Subcutaneous abdominal adipose tissue (tissue), 5 donors: ENCODE measurements around the gene SLIT3.

ENCODE experiments used
- H3K27ac ChIP-seq: one replicate; pipeline ENCODE4 v1.7.0; 2013; ENCODE audit warnings: low read depth, mild to moderate bottlenecking, inconsistent platforms, low read length, moderate library complexity
- H3K27me3 ChIP-seq, 5 donors: one replicate each; pipeline ENCODE4 v1.7.0; 2013; ENCODE audit warnings: low read length in 5 of 5, inconsistent platforms in 1 of 5; ENCODE audit not compliant: control insufficient read depth in 5 of 5, insufficient read depth in 4 of 5
- H3K36me3 ChIP-seq, 5 donors: one replicate each; pipeline ENCODE4 v1.7.0; 2013; ENCODE audit warnings: low read length in 5 of 5; ENCODE audit not compliant: control insufficient read depth in 5 of 5, insufficient read depth in 5 of 5
- H3K4me1 ChIP-seq, 5 donors: one replicate each; pipeline ENCODE4 v1.7.0; 2013; ENCODE audit warnings: low read length in 5 of 5, mild to moderate bottlenecking in 3 of 5, moderate library complexity in 1 of 5; ENCODE audit not compliant: control insufficient read depth in 5 of 5, insufficient read depth in 5 of 5
- H3K4me3 ChIP-seq, 5 donors: one replicate each; pipeline ENCODE4 v1.7.0; 2013; ENCODE audit warnings: low read length in 5 of 5, low read depth in 1 of 5
- H3K9ac ChIP-seq, 5 donors: one replicate each; pipeline ENCODE4 v1.7.0; 2013; ENCODE audit warnings: low read length in 5 of 5, mild to moderate bottlenecking in 4 of 5, moderate library complexity in 3 of 5
- H3K9me3 ChIP-seq, 5 donors: one replicate each; pipeline ENCODE4 v1.7.0; 2013; ENCODE audit warnings: low read length in 5 of 5; ENCODE audit not compliant: control insufficient read depth in 5 of 5
- donor health status: healthy.
- donor health status: healthy.
- donor health status: healthy.
- donor health status: healthy.
- donor health status: healthy.

The SLIT3 gene

DNA sequence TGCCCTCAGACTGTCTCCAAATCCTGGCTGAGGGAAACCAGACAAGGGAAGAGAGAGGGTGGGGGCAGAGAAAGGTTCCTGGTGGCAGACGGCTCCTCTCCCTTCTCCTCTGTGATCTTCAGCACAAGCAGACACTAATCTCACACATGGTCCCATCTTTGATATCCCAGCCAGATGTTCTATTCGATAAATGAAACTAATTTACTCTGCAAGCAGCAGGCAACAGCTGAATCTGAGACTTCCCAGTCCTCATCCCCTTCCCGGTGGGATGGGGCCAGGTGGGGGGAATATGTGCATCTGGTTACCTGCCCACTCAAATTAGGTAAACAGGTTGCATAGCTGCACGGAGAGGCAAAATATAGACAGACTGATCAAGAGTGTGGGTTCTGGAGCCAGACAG, 512.8 kb downstream of the SLIT3 start:
- no peak overlapping the region for H3K9ac ChIP-seq
- no peak overlapping the region for H3K27ac ChIP-seq
- H3K36me3 ChIP-seq = peaks cover 0 to 38% (median 13%) of the 10 kb centered on the region in 5 donors

DNA sequence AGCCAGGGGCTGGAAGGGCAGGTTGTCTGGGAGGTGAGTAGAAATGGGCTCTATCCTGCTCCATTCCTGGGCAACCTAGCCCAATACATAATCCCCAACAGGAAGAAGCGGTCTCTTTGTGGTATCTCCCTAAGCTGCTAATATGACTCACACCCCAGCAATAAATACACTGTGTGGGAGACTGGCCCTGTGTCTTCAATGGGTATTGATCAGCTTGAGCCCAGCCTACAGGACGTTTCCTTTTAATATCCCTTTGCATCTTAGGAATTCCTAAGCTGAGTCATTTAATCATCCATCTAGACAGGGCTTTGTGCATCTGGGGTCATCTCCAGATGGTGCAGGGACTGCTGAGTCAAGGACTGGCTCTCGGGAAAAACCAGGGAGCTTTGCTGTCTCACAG, 514.8 kb downstream of the SLIT3 start:
- Histone ChIP-seq H3K9me3 (no peaks in the 10 kb centered on the region), H3K4me1 (no peaks in the 10 kb centered on the region), H3K27ac (no peak overlapping the region), H3K4me3 (no peak overlapping the region), H3K27me3 (no peaks in the 10 kb centered on the region), H3K36me3 (peaks cover 0 to 39% (median 21%) of the 10 kb centered on the region in 5 donors), H3K9ac (no peak overlapping the region)

More for the DNA sequence above, 512.8 kb downstream of the SLIT3 start:
- Histone ChIP-seq H3K9me3 (no peaks in the 10 kb centered on the region), H3K4me3 (no peak overlapping the region), H3K4me1 (no peaks in the 10 kb centered on the region), H3K27me3 (no peaks in the 10 kb centered on the region)

DNA sequence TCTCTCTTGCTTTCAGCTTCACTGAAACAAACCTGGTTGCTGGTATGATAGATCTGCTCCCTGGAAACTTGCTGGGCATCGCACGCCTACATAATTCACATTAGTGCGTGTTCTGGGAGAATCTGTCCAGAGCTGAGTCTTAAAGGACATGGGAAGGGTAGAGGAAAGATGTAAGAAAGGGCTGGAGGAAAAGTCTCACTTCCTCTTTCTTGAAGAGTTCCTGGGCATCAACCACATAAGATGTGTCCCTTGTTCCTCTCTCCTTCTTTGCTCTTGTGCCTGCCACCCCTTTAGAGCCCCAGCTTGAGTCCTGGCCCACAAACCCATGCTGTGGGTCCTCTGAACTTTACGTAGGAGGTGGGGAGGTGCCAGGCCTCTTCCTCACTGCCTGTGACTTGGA, 516.5 kb downstream of the SLIT3 start:
- H3K27ac ChIP-seq = no peak overlapping the region
- peaks cover 0 to 40% (median 21%) of the 10 kb centered on the region in 5 donors for H3K36me3 ChIP-seq
- H3K27me3 ChIP-seq = no peaks in the 10 kb centered on the region
- no peak overlapping the region for H3K9ac ChIP-seq
- no peaks in the 10 kb centered on the region for H3K4me1 ChIP-seq
- H3K4me3 ChIP-seq = no peak overlapping the region
- no peaks in the 10 kb centered on the region for H3K9me3 ChIP-seq

DNA sequence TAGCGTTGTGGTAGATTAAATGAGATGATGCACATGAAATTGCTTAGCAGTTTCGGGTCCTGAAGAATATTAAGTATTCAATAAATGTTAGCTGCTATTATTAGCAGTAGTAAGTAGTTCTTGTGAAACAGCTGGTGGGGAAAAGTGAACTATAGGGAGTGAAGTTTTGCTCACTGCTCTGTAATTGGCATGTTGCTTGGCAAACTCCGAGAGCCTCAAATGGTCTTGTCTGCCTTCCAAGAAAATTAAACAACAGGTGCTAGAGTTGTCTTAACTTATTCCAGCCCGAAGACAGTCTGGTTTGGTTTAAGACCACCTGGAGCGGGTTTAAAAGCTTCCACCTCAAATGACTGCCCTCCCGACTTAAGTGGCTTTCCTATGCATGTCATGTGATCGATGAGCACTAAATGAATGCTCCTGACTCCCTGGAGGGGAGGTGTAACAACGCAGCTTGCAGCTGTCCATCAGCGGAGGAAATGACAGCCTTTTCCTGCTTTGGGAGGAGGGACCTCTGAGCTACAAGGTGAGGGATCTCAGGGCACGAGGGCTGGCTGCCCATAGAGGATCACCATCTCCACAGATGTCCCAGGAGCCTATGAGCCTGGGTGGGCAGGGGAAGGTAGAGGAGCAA, 518.9 kb downstream of the SLIT3 start:
- Histone ChIP-seq H3K27ac (no peak overlapping the region), H3K36me3 (peaks cover 0 to 55% (median 24%) of the 10 kb centered on the region in 5 donors), H3K9me3 (no peaks in the 10 kb centered on the region), H3K9ac (no peak overlapping the region), H3K4me1 (no peaks in the 10 kb centered on the region), H3K4me3 (no peak overlapping the region), H3K27me3 (no peaks in the 10 kb centered on the region)

GRCh38 chr5:168780888-168781287, 520.1 kb downstream of the SLIT3 start:
- Histone ChIP-seq H3K9me3 (no peaks in the 10 kb centered on the region), H3K4me3 (no peak overlapping the region), H3K27ac (no peak overlapping the region), H3K36me3 (peaks cover 0 to 51% (median 23%) of the 10 kb centered on the region in 5 donors), H3K4me1 (no peaks in the 10 kb centered on the region), H3K27me3 (no peaks in the 10 kb centered on the region), H3K9ac (no peak overlapping the region)

GRCh38 chr5:168779333-168779732, 521.6 kb downstream of the SLIT3 start:
- H3K27ac ChIP-seq = no peak overlapping the region
- H3K9ac ChIP-seq = no peak overlapping the region
- H3K4me1 ChIP-seq = no peaks in the 10 kb centered on the region
- H3K4me3 ChIP-seq = no peak overlapping the region
- H3K9me3 ChIP-seq = no peaks in the 10 kb centered on the region
- H3K27me3 ChIP-seq = no peaks in the 10 kb centered on the region
- peaks cover 0 to 44% (median 15%) of the 10 kb centered on the region in 5 donors for H3K36me3 ChIP-seq

GRCh38 chr5:168778536-168778935, 522.4 kb downstream of the SLIT3 start:
- H3K27me3 ChIP-seq = no peaks in the 10 kb centered on the region
- no peak overlapping the region for H3K9ac ChIP-seq

GRCh38 chr5:168777651-168778050, 523.3 kb downstream of the SLIT3 start:
- Histone ChIP-seq H3K9me3 (no peaks in the 10 kb centered on the region), H3K9ac (no peak overlapping the region), H3K36me3 (peaks cover 0 to 48% (median 32%) of the 10 kb centered on the region in 5 donors), H3K27ac (no peak overlapping the region), H3K27me3 (no peaks in the 10 kb centered on the region), H3K4me1 (no peaks in the 10 kb centered on the region), H3K4me3 (no peak overlapping the region)

More at GRCh38 chr5:168778536-168778935, 522.4 kb downstream of the SLIT3 start:
- Histone ChIP-seq H3K36me3 (peaks cover 0 to 44% (median 23%) of the 10 kb centered on the region in 5 donors), H3K4me3 (no peak overlapping the region), H3K4me1 (no peaks in the 10 kb centered on the region), H3K9me3 (no peaks in the 10 kb centered on the region), H3K27ac (no peak overlapping the region)

GRCh38 chr5:168776070-168776469, 524.9 kb downstream of the SLIT3 start:
- Histone ChIP-seq H3K4me3 (no peak overlapping the region), H3K9me3 (no peaks in the 10 kb centered on the region), H3K9ac (no peak overlapping the region), H3K27ac (no peak overlapping the region), H3K36me3 (peaks cover 0 to 41% (median 32%) of the 10 kb centered on the region in 5 donors), H3K4me1 (peaks cover 0 to 10% (median 0%) of the 10 kb centered on the region in 5 donors), H3K27me3 (no peaks in the 10 kb centered on the region)

- Histone ChIP-seq H3K27me3 (no peaks in the 10 kb centered on the region), H3K27ac (no peak overlapping the region), H3K9ac (no peak overlapping the region), H3K9me3 (peaks cover 0 to 1% (median 0%) of the 10 kb centered on the region in 5 donors), H3K4me1 (peaks cover 0 to 10% (median 2%) of the 10 kb centered on the region in 5 donors), H3K36me3 (peaks cover 0 to 42% (median 31%) of the 10 kb centered on the region in 5 donors), H3K4me3 (no peak overlapping the region)
Measured at GRCh38 chr5:168773226-168773625, 527.7 kb downstream of the SLIT3 start.
